Liver (tissue), 3 donors: ENCODE measurements around the gene APPBP2.

Source experiments
- CTCF ChIP-seq: fragments of 150-350 bp; IDR thresholded peaks from 2 replicates; pipeline ENCODE4 v1.5.1; 2017; ENCODE audit warnings: improper control_type of control experiment, low read depth, low read length; ENCODE audit not compliant: missing input control
- GABPA ChIP-seq, 2 donors: IDR thresholded peaks in 1 of 2; conservative IDR thresholded peaks in 1 of 2; 2 replicates each; pipeline ENCODE4 v1.6.1; 2016; ENCODE audit warnings: antibody characterized with exemption in 2 of 2, mild to moderate bottlenecking in 1 of 2, moderate library complexity in 1 of 2
- SP1 ChIP-seq: IDR thresholded peaks from 2 replicates; pipeline ENCODE4 v1.6.1; 2018; ENCODE audit warnings: antibody characterized with exemption, mild to moderate bottlenecking
- donor health status: healthy.
- donor health status: healthy.

GRCh38 chr17:60502145-60502544, 23.9 kb downstream of the APPBP2 start:
- TF ChIP-seq GABPA (IDR thresholded peaks at IDR 0.05 in 1 of 2, conservative IDR thresholded peaks at IDR 0.05 in 1 of 2) (no peak), CTCF (no peak), SP1 (no peak)
